Right lobe of liver (tissue), 6 donors: ENCODE measurements around the gene AARS2. TPM values are rescaled to one million over a fixed set of nuclear protein-coding genes. Genes with fewer than 3 reads are reported as not detected.

ENCODE experiments used
- ATAC-seq, 4 donors: fragments of 200-7000 bp; cut with Tn5 transposase; one replicate each; pipeline ENCODE4 v1.9.1; 2020; ENCODE audit warnings: mild to moderate bottlenecking in 4 of 4, moderate library complexity in 4 of 4
- DNase-seq, 3 donors: peaks; one replicate each; pipeline ENCODE4 v3.0.0-alpha.2; 2020
- H3K27ac ChIP-seq, 3 donors: fragments of 200-600 bp; one replicate each; pipeline ENCODE4 v1.8.0; 2022
- H3K27me3 ChIP-seq, 2 donors: fragments of 200-600 bp; one replicate each; pipeline ENCODE4 v1.8.0; 2022
- H3K36me3 ChIP-seq, 4 donors: fragments of 200-600 bp; sonication (generic) in 1 of 4; one replicate each; pipeline versions ENCODE4 v1.5.1 to v1.8.0; 2017 to 2022; ENCODE audit warnings: control low read depth in 1 of 4
- H3K4me1 ChIP-seq, 4 donors: fragments of 200-600 bp; sonication (generic) in 1 of 4; one replicate each; pipeline versions ENCODE4 v1.5.1 to v1.8.0; 2017 to 2022; ENCODE audit warnings: control low read depth in 1 of 4
- H3K4me3 ChIP-seq, 3 donors: fragments of 200-600 bp; one replicate each; pipeline ENCODE4 v1.8.0; 2022
- H3K9me3 ChIP-seq, 4 donors: fragments of 200-600 bp; sonication (generic) in 1 of 4; one replicate each; pipeline versions ENCODE4 v1.5.1 to v1.8.0; 2017 to 2022; ENCODE audit warnings: control low read depth in 1 of 4
- POLR2A ChIP-seq: fragments of 450-650 bp; IDR thresholded peaks from one replicate; pipeline ENCODE4 v1.6.1; 2017; ENCODE audit warnings: antibody characterized with exemption, mild to moderate bottlenecking
- WGBS: methylation state at CpG from one replicate; pipeline ENCODE4 v1.1.6; 2018; ENCODE audit warnings: low coverage, low lambda C conversion rate; ENCODE audit not compliant: insufficient coverage; ENCODE audit errors: missing lambda C conversion rate; 5-methylcytosine and 5-hydroxymethylcytosine counted together
- intact Hi-C, 2 donors: fragments of 100-400 bp; cut with DNase I; formaldehyde crosslinking; loops; one replicate each; pipeline versions ENCODE4 v1.11.2 to v1.14.1; 2022
- total RNA-seq, 6 experiments: library from RNA; depleted of rRNA in 2 of 6; stranded (reverse); fragments of >200 nt in 2 of 6; fragmentation: NEBNext Ultra II Directional in 3 of 6; extraction: Animal tissue kit (Norgen Biotek cat#: 25700) in 3 of 6; gene quantifications; one replicate each; pipeline versions ENCODE4 v1.1.0 to v1.2.4, GENCODE V29; 2016 to 2023
- TF ChIP-seq, protein P1 (sequence below), 4 donors: fragments of 200-600 bp in 3 of 4; fragments of 450-650 bp in 1 of 4; IDR thresholded peaks; one replicate each; pipeline versions ENCODE4 v1.5.1 to v1.8.0; 2016 to 2022; ENCODE audit warnings: antibody characterized with exemption in 4 of 4, mild to moderate bottlenecking in 2 of 4
- donor health status: DM: no; HTN: yes; CAD: no.
- donor health status: DM: no; HTN: no; CAD: no.
- donor health status: DM: no; HTN: no; CAD: no.
- donor health status: DM: no; HTN: yes; CAD: no.
- donor health status: DM: no; HTN: yes; CAD: no.

AARS2 gene
- total RNA-seq, 6 experiments from 2014 or later, result 5.5 to 9.8 (median 7.0) TPM

DNA sequence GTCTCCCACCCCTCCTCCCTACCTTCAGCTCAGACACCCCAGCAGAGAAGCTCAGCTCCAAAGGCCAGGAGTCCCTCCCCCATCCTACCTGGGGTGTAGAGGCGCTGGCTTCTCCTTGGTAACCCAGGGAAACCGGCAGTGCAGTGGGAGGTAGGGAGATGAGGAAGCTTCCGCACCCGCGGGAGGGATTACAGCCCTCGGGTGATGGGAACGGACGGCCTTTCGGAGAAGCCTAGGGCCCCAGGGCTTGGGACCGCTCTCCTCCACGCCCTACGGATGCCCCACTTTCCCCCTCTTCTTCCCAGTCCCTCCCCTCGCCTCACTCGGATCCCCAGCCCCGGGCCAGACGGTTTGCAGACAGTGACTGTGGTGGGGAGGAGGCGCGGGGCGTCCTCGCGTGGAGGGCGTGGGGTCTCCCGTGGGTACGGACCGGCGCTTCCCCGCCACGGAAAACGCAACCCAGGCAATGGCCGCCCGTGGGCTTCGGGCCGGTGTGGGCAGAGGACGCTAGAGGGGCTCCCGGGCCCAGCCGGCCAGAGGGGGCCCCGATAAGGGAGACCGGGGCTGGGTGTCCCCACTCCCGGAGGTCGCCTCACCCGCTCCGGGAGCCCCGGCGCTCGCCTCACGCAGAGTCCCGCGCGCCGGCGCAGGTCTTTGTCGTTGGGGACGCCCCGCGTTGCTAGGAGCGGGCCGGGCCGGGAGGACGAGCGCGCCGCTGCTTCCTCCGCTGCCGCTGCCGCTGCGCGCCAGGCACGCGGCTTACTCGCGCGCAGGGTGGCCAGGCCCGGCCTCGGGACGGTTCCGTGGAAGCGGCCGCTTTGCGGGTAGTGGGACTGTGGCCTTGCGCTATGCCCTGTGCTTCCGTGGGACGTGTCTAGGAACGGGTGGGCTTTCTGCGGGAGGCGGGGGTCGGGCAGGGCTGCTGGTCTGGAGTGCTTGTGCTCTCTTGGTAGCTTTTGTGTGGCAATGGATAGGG is 15.8 kb downstream of the AARS2 start:
- peak overlapping the region; percentile 25 to 42 (median 35) for H3K4me3 ChIP-seq
- peaks cover 0 to 14% of the 10 kb centered on the region in 2 donors for H3K27me3 ChIP-seq
- no peaks in the 10 kb centered on the region for H3K9me3 ChIP-seq
- peaks cover 0 to 13% (median 5%) of the 10 kb centered on the region in 4 donors for H3K4me1 ChIP-seq
- WGBS, result 5% methylated on average over 7 of the region's 86 CpGs
- peaks cover 0 to 6% (median 0%) of the 10 kb centered on the region in 4 donors for H3K36me3 ChIP-seq
- intact Hi-C loops, result no loop called here
- DNase-seq, result peak in 1 of 3 donors; percentile 53
- peak; percentile 69 to 84 (median 70) for ATAC-seq
- H3K27ac ChIP-seq, result no peak overlapping the region
- TF ChIP-seq, protein P1, sequence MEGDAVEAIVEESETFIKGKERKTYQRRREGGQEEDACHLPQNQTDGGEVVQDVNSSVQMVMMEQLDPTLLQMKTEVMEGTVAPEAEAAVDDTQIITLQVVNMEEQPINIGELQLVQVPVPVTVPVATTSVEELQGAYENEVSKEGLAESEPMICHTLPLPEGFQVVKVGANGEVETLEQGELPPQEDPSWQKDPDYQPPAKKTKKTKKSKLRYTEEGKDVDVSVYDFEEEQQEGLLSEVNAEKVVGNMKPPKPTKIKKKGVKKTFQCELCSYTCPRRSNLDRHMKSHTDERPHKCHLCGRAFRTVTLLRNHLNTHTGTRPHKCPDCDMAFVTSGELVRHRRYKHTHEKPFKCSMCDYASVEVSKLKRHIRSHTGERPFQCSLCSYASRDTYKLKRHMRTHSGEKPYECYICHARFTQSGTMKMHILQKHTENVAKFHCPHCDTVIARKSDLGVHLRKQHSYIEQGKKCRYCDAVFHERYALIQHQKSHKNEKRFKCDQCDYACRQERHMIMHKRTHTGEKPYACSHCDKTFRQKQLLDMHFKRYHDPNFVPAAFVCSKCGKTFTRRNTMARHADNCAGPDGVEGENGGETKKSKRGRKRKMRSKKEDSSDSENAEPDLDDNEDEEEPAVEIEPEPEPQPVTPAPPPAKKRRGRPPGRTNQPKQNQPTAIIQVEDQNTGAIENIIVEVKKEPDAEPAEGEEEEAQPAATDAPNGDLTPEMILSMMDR (IDR thresholded peaks at IDR 0.05), result no peak
- TF ChIP-seq POLR2A, result no peak

DNA sequence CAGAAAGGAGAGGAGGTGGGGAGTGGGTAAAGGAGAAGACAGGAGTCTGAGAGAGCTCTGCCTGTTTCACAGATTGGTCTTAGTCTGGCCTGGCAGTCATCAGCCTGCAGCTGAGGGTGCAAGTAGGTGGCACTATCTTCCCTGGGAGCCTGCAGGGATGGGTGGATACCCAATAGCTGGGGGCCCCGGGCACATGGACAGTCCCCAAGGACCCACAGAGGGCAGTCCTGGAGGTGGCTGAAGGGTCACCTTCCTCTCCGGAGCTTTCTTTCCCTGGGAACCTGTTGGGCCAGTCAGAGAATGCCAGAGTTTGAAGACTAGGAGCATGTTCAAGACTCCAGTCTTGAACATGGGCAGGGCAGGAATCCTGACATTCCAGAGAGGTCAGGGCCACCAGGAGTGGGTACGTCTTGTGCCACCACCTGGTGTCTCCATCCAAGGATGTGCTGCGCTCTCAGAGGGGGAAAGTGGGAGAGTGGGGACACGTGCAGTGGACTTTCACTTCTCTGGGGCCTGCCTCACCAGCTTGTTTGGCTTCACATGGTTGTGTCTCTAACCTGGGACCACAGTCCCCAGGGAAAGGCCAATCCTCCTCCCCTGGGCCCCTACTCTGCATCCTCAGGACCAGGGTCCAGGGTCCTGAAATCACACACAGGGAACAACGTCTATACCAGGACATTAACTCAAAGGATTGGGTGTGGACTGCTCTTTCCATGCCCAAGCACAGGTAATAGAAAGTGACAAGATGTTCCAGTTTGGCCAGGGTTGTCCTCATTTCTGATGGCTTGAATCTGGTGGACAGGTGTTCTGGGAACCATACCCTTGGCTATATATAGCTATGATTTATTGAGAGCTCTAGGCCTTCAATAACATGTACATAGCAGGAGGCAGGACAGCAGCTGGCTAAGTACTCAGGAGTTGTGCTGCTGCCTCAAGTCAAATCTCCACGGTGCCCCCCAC is 18.0 kb downstream of the AARS2 start:
- Histone ChIP-seq H3K9me3 (no peaks in the 10 kb centered on the region), H3K27ac (no peak overlapping the region), H3K36me3 (no peaks in the 10 kb centered on the region), H3K27me3 (peaks cover 0 to 14% of the 10 kb centered on the region in 2 donors), H3K4me3 (no peak overlapping the region), H3K4me1 (peaks cover 0 to 13% (median 5%) of the 10 kb centered on the region in 4 donors)
- TF ChIP-seq, protein P1 (IDR thresholded peaks at IDR 0.05), result no peak
- TF ChIP-seq POLR2A, result no peak
- 82% methylated on average over 1 of the region's 7 CpGs for WGBS
- intact Hi-C loops, result no loop called here
- no peak for ATAC-seq
- DNase-seq, result peak in 1 of 3 donors; percentile 11

DNA sequence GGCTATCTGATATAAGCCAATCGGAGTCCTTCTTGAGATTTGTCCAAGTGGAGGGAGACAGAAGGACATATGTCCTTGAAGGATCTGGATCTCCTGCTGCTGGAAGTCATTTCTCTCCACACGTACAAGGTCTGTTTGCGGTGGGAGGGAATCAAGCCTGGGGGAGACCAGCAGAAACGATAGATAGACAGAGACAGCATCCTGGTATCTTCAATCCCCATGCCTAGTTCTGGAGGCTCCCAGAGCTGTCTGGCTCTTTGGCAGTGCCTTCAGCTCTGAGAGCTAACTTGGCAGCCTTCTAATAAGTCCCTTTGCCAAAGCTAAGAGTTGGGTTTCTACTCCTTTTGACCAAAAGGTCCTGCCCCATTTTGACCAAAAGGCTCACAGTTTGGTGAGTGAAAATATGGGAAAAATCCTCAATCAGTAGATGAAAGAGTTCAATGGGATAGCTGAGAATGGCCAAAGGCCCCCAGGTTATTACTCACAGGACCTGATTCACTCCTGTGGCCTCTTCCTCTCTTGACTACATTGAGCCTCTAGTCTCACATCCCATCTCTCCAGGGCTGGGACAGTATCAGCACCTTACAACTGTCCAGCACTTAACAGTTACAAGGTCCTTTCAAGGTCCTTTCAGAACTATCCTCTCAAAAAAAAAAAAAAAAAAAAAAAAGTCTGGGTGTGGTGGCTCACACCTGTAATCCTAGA is 20.3 kb downstream of the AARS2 start:
- H3K27me3 ChIP-seq, result peaks cover 0 to 14% of the 10 kb centered on the region in 2 donors
- TF ChIP-seq, protein P1 (IDR thresholded peaks at IDR 0.05), result no peak
- no peak overlapping the region for H3K27ac ChIP-seq
- no peak overlapping the region for H3K4me3 ChIP-seq
- intact Hi-C loops, result no loop called here
- H3K9me3 ChIP-seq, result no peaks in the 10 kb centered on the region
- DNase-seq, result peak in 1 of 3 donors; percentile 13
- ATAC-seq, result no peak
- H3K4me1 ChIP-seq, result peaks cover 0 to 9% (median 4%) of the 10 kb centered on the region in 4 donors
- no peaks in the 10 kb centered on the region for H3K36me3 ChIP-seq
- WGBS, result 73% methylated on average over 4 of the region's 4 CpGs

DNA sequence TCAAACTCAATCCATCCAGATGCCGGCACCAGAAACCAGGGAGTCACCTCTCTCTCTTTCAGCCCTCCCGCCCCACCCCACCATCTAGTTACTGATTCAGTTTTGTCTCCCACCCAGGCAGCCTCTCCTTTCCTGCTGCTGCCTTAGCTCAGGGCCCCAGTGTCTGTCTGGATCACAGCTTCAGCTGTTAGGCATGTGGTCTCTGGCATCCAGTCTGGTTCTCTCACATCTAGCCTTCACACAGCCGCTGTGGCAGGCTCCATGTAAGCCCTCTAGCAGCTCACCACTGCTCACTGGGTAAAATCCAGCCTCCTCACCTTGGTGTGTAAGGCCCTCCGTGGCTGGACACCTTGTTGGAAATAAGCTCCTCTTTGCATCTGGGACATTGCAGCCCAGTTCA is 21.3 kb downstream of the AARS2 start:
- no peaks in the 10 kb centered on the region for H3K9me3 ChIP-seq
- intact Hi-C loops, result no loop called here
- TF ChIP-seq, protein P1 (IDR thresholded peaks at IDR 0.05), result no peak
- no peaks in the 10 kb centered on the region for H3K4me1 ChIP-seq
- 44% methylated on average over 1 of the region's 4 CpGs for WGBS
- ATAC-seq, result no peak
- peaks cover 0 to 8% of the 10 kb centered on the region in 2 donors for H3K27me3 ChIP-seq
- no peak overlapping the region for H3K27ac ChIP-seq
- peak in 1 of 3 donors; percentile 27 for DNase-seq
- no peak overlapping the region for H3K4me3 ChIP-seq
- H3K36me3 ChIP-seq, result no peaks in the 10 kb centered on the region
